GM18526 (cell line): ENCODE measurements around the gene TPRG1L.

Experiments used
- POLR2A ChIP-seq: IDR thresholded peaks from 3 replicates; pipeline ENCODE4 v1.6.1; 2011; ENCODE audit not compliant: insufficient read length; ENCODE audit errors: extremely low read depth

TPRG1L gene

DNA sequence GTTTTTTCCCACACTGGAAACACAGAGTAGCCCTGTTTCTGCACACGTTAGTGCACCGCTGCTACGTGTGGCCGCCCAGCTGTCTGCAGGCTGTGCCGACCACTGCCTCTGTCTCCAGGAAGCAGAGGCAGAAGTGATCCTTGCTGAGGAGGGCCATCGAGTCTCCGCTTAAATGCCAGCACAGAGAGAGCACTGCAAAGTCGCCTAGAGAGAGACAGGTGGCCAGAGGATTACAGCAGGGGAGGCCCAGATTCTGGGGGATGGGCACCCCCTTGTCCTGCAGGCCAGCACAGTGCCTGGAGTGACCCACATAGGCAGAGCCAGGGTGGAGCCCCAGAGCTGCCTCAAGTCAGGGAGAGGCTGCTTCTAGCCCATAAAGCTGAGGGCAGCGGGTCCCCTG, 6.1 kb downstream of the TPRG1L start:
- TF ChIP-seq POLR2A = no peak

DNA sequence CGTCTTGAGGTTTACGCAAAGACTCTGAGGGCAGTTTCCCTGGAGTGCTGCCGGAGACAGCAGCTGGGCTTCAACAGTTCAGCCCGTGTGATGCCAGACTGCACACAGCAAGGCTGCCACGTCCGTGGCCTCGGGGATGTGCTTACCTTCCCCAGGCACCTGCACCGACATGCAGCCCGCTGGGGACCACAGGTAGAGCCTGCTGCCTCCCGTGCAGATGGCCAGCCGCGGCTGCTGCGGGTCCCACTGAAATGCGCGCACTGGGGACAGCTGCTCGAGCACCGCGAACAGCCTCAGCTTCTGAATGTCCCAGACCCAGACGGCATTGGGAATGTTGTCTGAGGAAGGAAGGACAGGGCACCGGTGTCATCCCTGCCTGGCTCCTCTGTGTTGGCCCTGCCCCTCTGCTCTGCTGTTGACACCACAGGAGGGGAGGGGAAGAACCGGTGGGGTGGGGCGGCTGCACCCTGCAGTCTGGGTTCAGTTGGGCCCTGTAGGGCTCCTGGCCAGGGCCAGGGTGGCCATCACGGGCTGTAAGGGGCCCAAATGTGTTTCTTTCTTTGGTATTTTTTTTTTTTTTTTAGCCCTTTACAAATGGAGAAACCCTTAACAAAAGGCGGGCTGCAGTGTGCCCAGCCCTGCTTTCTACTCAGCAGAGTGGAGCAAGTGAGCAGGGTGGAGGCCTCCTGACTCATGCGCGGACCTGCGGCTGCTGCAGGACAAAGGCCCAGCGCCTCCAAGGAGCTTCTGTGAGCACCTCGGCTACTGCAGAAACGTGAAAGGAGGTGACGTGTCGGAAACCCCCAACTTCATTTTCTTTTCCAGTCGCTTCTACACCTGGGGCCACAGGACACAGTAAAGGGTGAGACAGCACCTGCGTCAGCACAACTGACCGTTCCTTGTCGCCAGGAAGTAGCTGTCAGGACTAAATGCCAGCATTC, 6.8 kb downstream of the TPRG1L start:
- TF ChIP-seq POLR2A = no peak

DNA sequence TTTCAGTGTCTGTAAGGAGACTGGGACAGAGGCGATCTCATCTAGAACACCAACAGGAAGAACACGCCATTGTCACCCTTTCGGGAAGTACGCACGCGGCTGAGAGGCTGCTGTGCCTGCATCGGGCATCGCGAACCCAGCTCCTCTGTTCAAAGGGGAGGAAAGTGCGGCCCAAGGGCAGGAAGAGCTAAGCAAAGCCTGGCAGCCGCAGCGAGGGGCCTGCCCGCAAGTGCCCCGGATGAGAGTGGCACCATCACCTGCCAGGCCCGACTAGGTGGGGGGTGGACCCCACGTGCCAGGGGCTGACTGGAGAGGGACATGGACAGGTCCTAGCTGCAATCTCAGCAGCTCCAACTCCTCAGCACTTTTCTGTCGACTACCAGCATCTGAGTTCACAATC, 7.5 kb downstream of the TPRG1L start:
- no peak for TF ChIP-seq POLR2A

DNA sequence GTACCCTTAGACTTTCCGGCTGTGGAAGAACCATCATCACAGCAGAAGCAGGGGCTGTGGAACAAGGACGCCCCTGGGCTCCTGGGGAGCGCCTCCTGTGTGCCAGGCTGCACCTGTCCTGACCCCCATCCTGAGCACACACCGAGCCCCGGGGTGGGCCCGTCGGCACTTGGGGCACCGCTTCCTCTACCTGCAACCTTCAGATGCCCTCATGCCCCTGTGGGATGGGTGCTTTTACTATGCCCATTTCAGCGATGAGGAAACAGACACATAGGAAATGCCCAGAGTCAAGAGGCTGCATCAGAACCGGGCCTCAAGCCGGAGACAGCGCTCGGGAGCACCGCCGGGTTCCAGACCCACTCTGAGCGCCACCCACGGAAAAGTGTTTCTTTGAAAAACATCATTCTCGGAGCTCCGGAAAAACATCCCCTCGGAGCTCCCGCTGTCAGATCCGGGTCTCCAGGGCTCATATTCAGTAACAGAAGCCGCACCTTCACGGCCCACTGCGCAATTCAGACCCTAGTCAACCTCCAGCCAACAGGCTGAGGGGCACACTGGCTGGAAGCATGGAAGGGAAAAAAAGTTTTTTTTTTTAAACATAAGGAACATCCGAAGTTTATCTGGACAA, 8.0 kb downstream of the TPRG1L start:
- TF ChIP-seq POLR2A = no peak

DNA sequence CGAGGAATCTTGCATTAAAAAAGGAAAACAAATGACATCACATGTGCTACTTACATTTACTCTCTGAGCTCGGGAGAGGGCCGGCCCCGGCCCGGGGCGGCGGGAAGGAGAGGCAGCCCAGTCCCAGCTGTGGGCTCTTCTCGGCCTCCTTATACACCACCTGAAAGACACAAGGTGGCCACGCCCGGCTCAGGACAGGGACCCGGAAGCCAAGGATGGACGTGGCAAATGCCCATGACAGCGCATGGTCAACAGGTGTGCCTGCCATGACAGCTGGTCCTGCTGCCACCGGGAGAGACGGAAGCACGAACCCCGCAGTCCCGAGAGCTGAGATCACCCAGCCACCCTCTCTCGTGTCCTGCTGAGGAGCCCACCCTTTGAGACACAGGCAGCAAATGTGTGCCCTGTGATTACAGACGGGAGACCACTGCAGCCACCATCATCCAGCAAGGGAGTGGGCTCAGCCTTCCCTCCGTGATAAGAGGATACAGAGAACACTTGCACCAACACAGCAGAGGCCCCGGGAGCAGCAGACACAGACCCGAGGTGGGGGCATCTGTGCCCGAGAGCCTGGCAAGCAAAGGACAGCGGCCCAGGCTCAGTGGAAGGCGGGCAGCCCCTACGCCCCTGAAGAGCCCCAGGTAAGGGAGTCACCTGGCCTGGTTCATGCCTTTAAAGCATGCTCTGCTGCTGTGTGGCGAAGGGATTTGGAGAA, 8.7 kb downstream of the TPRG1L start:
- TF ChIP-seq POLR2A = no peak

DNA sequence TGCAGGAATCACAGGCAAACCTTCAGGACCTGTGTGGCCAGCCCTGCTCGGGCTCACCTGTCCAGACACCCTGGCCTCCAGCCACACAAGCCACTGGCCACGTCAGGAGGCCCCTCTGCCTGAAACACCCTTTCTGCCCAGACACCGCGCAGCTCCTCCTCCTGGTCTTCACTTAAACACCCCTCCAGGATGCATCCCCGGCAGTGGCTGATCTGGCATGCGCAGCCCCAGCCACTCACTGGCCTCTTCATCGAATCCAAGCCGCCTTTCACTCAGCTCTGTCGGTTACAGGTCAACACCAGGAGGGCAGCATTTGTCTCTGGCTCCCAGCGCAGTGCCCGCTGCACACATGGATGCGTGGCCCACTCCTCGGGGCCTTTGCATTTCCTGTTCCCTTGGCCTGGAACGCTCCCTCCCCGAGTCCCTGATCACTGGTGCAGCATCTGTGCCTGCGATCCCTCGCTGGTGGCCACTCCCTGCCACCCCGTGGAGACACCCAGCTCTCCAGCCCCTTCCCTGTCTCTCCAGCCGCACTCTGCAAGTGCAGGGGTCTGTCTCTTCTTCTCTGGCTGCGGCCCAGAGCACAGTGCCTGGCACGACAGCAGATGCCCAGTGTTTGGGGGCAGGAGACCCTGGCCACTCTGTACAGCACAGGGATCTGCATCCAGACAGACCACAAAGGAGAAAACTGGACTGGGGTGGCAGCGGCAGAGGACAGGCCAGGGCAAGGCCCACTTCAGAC, 9.4 kb downstream of the TPRG1L start:
- no peak for TF ChIP-seq POLR2A

DNA sequence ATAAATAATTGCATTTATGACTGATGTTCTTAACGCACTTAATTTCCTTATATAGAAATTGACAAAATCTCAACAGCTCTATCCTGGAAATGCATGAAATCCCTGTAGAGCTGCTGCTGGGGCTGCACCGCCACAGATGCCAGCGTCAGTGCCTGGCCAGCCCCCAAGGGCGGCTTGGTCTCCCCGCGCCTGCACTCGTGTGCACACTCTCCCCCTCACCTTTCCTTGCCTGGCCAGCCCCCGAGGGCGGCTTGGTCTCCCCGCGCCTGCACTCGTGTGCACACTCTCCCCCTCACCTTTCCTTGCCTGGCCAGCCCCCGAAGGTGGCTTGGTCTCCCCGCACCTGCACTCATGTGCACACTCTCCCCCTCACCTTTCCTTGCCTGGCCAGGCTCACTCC, 11.3 kb downstream of the TPRG1L start:
- no peak for TF ChIP-seq POLR2A

DNA sequence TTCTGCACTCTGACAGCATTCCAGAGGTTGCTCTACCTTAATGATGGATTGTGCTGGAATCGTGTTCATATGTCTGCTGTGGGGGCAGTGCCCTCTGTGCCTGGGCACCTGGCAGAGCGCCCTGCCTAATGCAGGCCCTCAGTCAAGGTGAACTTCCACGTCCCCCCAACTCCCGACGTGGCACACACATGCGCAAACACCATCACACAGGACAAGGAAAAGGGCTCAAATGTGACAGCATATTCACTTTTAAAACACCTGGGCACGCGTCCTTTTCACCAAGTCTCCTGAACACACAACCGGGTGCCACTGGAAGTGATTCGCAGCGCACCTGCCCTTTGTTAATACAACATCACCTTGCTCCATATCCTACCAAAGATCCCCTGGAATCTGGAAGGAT, 11.7 kb downstream of the TPRG1L start:
- TF ChIP-seq POLR2A = no peak

DNA sequence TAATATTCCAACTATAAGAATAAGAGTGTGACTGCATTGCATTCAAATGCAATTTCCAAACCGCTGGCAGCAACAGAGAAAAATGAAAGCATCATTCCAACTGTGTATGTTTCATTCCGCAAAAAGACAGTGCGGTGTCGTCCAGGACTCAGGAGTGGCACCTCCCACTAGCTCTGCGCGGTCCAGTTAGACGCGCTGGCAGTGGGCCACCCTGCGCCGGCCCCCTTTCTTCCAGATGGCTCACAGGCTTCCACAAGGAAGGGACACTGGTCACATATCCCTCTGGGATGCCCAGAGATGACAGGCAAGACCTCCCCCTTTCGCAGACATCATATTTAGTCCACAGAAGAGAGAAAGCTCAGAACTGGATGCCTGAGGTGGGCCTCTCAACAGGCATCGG, 13.2 kb downstream of the TPRG1L start:
- TF ChIP-seq POLR2A = no peak

DNA sequence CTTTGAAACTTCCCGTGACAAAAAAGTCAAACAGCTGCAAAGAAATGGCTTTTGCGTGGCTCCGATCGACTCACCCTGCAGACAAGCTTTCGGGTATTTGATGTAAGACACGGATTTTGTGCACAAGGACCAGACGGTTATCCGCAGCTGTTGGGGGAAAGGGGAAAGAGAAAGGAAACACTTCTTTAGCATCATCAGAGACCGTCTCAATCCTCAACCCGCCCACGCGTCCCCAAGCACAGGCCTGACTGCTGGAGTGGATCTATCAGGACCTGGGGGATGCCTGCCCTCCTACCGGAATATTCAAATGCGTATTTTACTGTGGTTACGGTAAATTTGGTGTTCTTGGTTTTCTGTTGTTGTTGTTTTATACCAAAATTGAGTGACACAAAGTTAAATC, 13.9 kb downstream of the TPRG1L start:
- TF ChIP-seq POLR2A = no peak

DNA sequence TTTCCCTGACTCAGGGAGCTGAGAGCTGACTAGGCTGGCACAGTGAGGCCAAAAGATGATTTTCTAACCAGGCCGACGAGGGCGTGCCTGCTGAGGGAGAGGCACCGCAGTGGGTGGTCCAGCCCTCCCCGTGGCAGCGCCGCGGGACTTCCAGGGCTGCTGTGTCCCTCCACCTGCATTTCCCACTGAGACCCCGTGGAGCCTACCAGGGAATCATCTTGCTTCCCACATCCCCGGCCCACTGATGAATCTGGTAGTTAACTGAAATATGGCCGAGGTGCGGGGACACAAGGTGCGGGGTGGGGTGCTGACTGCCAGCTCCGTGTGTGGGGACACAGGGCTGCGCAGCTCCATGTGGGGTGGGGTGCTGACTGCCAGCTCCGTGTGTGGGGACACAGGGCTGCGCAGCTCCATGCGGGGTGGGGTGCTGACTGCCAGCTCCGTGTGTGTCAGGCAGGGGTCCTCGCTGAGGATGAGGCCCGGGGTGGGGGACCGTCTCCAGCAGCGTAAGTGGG, 14.6 kb downstream of the TPRG1L start:
- no peak for TF ChIP-seq POLR2A

DNA sequence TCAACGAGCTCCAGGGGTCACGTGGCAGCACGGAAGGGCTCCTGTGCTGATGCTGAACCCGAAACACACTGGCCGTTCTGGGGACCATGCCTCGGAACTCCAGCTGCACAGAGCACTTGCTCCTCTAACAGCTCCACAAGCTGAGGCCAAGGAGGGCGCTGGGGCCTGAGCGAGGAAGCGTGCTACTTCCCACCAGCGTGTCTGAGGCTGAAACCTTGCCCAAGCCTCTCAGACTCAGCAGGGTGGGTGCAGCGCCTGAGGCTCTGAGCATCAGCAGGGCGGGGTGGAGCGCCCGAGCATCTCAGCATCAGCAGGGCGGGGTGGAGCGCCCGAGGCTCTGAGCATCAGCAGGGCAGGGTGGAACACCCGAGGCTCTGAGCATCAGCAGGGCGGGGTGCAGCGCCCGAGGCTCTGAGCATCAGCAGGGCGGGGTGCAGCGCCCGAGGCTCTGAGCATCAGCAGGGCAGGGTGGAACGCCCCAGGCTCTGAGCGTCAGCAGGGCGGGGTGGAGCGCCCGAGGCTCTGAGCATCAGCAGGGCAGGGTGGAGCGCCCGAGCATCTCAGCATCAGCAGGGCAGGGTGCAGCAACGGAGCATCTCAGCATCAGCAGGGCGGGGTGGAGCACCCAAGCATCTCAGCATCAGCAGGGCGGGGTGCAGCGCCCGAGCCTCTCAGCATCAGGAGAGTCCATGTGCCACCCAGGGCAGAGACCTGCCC, 15.5 kb downstream of the TPRG1L start:
- no peak for TF ChIP-seq POLR2A

DNA sequence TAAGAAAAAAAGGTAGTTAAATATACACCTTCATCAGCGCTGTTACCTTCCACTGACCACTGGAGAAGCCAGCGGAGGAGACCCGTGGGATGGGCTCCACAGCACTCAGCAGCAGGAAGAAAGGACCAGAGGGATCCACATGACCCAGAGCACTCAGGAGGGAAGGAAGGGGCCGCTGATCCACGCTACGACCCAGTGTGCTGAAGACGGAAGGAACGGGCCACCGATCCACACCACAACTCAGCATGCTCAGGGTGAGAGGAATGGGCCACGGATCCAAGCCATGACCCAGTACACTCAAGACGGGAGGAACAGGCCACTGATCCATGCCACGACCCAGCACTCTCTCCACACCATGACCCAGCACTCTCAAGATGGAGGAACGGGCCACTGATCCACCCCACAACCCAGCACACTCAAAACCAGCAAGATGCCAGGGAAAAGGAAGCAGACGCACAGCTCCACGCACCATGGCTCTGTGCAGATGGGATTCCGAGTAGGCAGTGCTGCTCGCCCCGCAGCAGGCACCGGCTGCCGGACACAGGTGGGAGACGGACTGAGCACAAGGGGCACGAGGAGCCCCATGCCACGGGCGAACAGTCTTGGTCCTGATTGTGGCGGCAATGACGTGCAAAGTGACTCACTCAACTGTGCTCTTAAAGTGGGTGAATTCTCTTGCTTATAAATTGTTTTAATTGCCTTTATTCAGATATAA, 16.4 kb downstream of the TPRG1L start:
- TF ChIP-seq POLR2A = no peak

DNA sequence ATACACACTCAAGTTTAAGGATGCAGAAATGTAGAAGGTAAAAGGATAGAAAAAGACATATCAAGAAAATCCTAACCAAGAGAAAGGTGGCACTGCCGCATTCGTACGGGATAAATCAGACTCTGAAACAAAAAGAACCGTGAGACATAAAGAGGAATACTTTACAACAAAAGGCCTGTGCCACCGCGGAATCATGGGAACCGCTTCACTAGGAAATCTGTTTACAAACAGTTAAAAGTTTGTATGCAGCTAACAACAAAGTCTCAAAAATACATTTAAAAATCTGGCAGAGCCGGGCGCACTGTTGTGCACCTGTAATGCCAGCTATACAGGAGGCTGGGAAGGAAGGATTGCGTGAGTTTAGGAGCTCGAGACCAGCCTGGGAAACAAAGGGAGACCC, 17.0 kb downstream of the TPRG1L start:
- no peak for TF ChIP-seq POLR2A
